NCI-H1694 (cell line): ENCODE measurements around the gene NKX2-2.

ENCODE experiments used
- DNase-seq: peaks from one replicate; lab custom pipeline; 2025; lab: John Stamatoyannopoulos, UW

Gene NKX2-2

GRCh38 chr20:21521596-21522480, 8.0 kb upstream of the NKX2-2 start:
- DNase-seq: no peak

GRCh38 chr20:21520702-21521595, 7.1 kb upstream of the NKX2-2 start:
- DNase-seq: no peak

- DNase-seq: no peak
Measured at GRCh38 chr20:21519136-21519584, 5.3 kb upstream of the NKX2-2 start.

- no peak for DNase-seq
Measured at GRCh38 chr20:21518292-21518991, 4.6 kb upstream of the NKX2-2 start.

GRCh38 chr20:21517566-21518277, 3.9 kb upstream of the NKX2-2 start:
- DNase-seq: no peak

- no peak for DNase-seq
Measured at GRCh38 chr20:21516861-21517565, 3.1 kb upstream of the NKX2-2 start.

- DNase-seq: no peak
Measured at GRCh38 chr20:21516180-21516567, 2.3 kb upstream of the NKX2-2 start.

GRCh38 chr20:21515300-21516179, 1.7 kb upstream of the NKX2-2 start:
- no peak for DNase-seq

GRCh38 chr20:21514553-21515251, 838 bp upstream of the NKX2-2 start:
- no peak for DNase-seq

- no peak for DNase-seq
Measured at GRCh38 chr20:21513181-21513663, 642 bp downstream of the NKX2-2 start.

- no peak for DNase-seq
Measured at GRCh38 chr20:21512634-21513180, 1.2 kb downstream of the NKX2-2 start.

- DNase-seq: no peak
Measured at GRCh38 chr20:21511850-21512633, 1.8 kb downstream of the NKX2-2 start.

- no peak for DNase-seq
Measured at GRCh38 chr20:21511485-21511849, 2.4 kb downstream of the NKX2-2 start.

- no peak for DNase-seq
Measured at GRCh38 chr20:21510414-21511384, 3.2 kb downstream of the NKX2-2 start.

- DNase-seq: no peak
Measured at GRCh38 chr20:21509597-21510371, 4.1 kb downstream of the NKX2-2 start.

GRCh38 chr20:21509079-21509596, 4.7 kb downstream of the NKX2-2 start:
- DNase-seq: no peak
